ENCODE data around the gene KMT2C. TPM values are rescaled to one million over a fixed set of nuclear protein-coding genes. Genes with fewer than 3 reads are reported as not detected.
"Not testable (repeated sequence)": the region's sequence is repeated elsewhere in the genome, so short reads cannot be mapped to it uniquely, and the experiment has no call there.

The KMT2C gene
- total RNA-seq, 1 experiment from 2014 or later, result 6.2 TPM

DNA sequence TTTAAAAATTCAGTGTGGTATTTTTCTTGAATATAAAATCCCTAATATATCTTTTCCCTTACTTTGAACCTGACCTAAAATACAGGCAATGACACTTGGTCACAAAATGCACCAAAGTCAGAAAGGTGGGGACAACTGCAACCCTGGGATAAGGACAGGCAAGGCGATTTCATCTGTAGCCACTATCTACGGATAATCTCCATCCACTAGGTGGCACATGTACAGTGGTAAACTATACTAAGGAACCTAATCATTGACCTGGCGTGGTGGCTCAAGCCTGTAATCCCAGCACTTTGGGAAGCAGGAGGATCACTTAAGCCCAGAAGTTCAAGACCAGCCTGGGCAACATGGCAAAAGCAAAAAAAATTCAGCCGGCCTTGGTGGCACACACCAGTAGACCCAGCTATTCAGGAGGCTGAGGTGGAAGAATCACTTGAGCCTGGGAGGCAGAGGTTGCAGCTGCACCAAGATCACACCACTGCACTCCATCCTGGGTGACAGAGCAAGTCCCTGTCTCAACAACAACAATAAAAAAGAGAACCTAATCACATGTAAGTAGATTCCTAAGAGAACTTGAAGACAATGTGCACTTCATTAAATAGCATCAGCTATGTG is 98.9 kb downstream of the KMT2C start:
- in situ Hi-C loops (cut with HindIII; ENCODE audit: low sequenced_read_pairs), result no loop called here
- peak; percentile 61 for DNase-seq (ENCODE audit: low spot score)

- in situ Hi-C loops (cut with HindIII; ENCODE audit: low sequenced_read_pairs), result no loop called here
Measured at GRCh38 chr7:152335900-152336571, 99.8 kb downstream of the KMT2C start.

DNA sequence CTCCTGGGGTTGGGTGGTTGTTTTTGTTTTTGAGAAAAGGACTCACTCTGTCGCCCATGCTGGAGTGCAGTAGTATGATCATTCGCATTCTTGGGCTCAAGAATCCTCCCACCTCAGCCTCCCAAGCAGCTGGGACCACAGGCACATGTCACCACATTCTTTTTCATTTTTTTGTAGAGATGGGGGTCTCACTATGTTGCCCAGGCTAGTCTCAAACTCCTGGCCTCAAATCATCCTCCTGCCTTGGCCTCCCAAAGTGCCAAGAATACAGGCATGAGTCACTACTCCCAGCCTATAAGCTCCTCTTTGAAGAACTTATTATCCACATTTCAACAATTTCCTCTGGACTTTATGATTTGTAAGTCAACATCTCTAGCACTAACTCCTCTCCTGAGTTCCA is 102.7 kb downstream of the KMT2C start:
- no peak for DNase-seq (ENCODE audit: low spot score)
- in situ Hi-C loops (cut with HindIII; ENCODE audit: low sequenced_read_pairs), result no loop called here

More at GRCh38 chr7:152335900-152336571, 99.8 kb downstream of the KMT2C start:
- peak; percentile 45 for DNase-seq (ENCODE audit: low spot score)

GRCh38 chr7:152330827-152331226 is 105.0 kb downstream of the KMT2C start:
- in situ Hi-C loops (cut with HindIII; ENCODE audit: low sequenced_read_pairs), result no loop called here
- DNase-seq (ENCODE audit: low spot score), result no peak

DNA sequence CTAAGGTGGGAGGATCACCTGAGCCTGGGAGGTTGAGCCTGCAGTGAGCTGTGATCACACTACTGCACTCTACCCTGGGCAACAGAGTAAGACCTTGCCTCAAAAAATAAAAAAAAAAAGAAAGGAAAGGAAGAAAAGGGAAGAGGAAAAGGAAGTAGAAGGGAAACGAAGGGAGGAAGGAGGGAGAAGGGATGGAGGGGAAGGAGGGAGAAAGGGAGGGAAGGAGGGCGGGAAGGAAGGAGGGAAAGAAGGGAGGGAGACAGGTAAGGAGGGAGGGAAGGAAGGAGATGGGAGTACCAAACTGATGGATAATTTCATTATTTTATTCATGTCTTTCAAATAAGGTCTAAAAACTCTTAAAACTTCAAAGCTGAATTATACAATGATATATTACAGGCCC is 106.3 kb downstream of the KMT2C start:
- in situ Hi-C loops (cut with HindIII; ENCODE audit: low sequenced_read_pairs), result no loop called here
- no peak for DNase-seq (ENCODE audit: low spot score)

GRCh38 chr7:152328234-152328633 is 107.6 kb downstream of the KMT2C start:
- in situ Hi-C loops (cut with HindIII; ENCODE audit: low sequenced_read_pairs), result no loop called here
- no peak for DNase-seq (ENCODE audit: low spot score)

- in situ Hi-C loops (cut with HindIII; ENCODE audit: low sequenced_read_pairs), result no loop called here
- no peak for DNase-seq (ENCODE audit: low spot score)
Measured at GRCh38 chr7:152315845-152316244, 120.0 kb downstream of the KMT2C start.

DNA sequence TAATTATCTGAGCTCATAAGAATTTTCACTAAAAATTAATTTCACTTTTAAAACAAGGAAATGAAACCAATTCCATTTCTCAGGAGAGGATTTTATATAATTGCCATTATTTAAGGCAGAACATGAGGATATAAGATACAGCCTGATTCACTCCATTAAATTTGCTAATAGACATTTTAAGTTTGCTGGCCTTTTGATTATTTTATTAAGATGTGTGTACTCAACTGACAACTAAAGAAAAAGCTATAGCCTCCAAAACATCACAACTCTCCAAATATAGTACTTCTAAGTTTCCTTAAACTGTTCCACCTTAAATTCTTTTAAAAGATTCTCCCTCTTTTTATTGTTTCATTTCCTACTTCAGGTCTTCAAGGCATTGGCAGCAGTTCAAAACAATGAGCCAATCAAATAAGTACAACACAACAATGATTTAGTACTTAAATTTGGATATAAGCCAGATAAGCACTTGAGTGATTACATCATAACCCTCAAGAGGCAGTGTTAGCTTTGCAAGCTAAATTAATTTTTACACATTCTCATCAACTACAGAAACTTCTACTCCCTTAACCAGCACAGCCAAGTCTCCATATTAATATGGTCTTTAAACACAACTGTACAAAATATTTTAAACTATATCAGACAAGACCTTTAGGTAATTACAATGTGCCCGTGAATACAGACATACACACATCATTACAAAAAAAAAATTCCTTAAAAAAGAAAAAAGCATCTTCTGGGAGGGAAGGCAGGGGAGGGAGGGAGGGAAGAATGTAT is 121.8 kb downstream of the KMT2C start:
- in situ Hi-C loops (cut with HindIII; ENCODE audit: low sequenced_read_pairs), result no loop called here
- DNase-seq (ENCODE audit: low spot score), result no peak

DNA sequence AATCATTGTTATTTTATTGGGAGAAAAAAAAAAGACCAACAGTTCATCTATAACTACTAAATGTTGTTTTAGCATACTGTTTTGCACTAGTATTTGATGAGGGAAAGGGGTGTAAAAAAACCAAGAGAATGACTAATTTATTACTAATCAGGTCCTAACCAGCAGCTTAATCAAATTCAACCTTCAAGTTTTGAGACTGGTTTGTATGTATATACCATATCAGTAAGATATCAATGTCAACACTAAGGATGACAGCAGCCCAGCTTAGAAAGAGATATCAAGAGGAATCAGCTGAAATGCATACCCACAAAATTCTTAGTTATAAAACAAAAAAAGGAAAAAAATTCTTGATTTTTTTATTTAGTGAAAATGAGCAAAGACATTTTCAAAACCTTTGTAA is 122.6 kb downstream of the KMT2C start:
- DNase-seq (ENCODE audit: low spot score), result no peak
- in situ Hi-C loops (cut with HindIII; ENCODE audit: low sequenced_read_pairs), result no loop called here

- DNase-seq (ENCODE audit: low spot score), result no peak
- in situ Hi-C loops (cut with HindIII; ENCODE audit: low sequenced_read_pairs), result no loop called here
Measured at GRCh38 chr7:152312316-152312715, 123.5 kb downstream of the KMT2C start.

DNA sequence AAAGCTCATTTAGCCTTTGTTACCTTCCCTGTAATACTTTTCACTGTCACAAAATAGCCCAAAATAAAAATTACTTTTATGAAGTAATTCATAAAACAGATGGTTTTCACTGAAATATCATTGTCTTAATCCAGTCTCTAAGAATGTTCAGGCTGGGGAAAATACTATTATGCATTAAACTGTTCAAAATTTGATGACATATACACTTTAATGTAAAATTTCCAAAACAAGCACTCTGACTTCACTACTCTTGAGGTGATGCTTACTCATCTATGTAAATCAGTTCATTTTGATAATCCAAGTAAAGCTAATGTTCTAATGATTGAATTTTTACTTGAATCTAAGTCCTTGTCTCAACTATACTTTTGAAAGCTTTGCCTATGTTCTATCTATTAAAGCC is 127.9 kb downstream of the KMT2C start:
- in situ Hi-C loops (cut with HindIII; ENCODE audit: low sequenced_read_pairs), result no loop called here
- DNase-seq (ENCODE audit: low spot score), result no peak

DNA sequence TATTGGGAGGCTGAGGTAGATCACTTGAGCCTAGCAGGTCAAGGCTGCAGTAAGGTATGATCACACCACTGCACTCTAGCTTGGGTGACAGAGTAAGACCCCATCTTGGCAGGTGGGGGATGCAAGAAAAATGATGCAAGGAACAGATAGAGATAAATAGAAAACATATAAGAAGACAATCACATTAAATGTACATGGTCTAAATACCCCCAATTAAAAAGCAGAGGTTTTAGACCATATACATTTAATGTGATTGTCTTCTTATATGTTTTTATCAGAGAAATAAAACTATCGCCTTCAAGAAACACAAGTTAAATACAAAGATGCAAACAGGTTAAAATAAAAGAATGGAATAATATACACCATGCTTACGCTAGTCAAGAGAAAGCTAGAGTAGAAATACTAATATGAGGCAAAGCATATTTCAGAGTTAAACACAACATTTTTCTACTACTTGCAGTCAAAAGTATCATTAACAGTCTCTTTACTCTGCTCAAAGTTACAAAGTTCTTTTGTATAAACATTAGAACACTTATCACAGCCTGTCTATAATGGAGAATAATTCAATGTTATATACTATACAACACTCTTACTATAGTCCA is 136.2 kb downstream of the KMT2C start:
- not testable (repeated sequence) for DNase-seq (ENCODE audit: low spot score)

GRCh38 chr7:152292897-152293296 is 142.9 kb downstream of the KMT2C start:
- in situ Hi-C loops (cut with HindIII; ENCODE audit: low sequenced_read_pairs), result no loop called here
- DNase-seq (ENCODE audit: low spot score), result no peak

More for the DNA sequence above, 136.2 kb downstream of the KMT2C start:
- in situ Hi-C loops (cut with HindIII; ENCODE audit: low sequenced_read_pairs), result not testable (repeated sequence)

- DNase-seq (ENCODE audit: low spot score), result not testable (repeated sequence)
Measured at GRCh38 chr7:152286972-152287371, 148.8 kb downstream of the KMT2C start.

GRCh38 chr7:152286219-152286618 is 149.6 kb downstream of the KMT2C start:
- DNase-seq (ENCODE audit: low spot score); in situ Hi-C loops (cut with HindIII; ENCODE audit: low sequenced_read_pairs): not testable (repeated sequence)

More at GRCh38 chr7:152286972-152287371, 148.8 kb downstream of the KMT2C start:
- in situ Hi-C loops (cut with HindIII; ENCODE audit: low sequenced_read_pairs), result not testable (repeated sequence)

GRCh38 chr7:152284998-152285397 is 150.8 kb downstream of the KMT2C start:
- in situ Hi-C loops (cut with HindIII; ENCODE audit: low sequenced_read_pairs); DNase-seq (ENCODE audit: low spot score): not testable (repeated sequence)

DNA sequence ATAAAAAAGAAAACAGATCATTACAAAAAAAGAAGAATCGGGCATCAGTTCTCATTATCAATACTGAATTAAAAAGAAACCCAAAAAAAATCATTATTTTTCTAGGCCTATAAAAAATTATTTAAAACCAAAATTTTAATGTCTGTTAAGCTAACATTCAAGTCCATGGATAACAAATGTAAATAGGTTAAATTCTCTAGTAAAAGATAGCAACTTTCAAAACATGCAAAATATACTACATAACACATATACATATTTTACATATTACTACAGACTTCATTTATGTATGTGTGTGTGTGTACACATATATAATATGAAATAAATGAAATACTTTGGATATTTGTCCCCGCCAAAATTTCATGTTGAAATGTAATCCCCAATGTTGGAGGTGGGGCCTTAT is 158.1 kb downstream of the KMT2C start:
- in situ Hi-C loops (cut with HindIII; ENCODE audit: low sequenced_read_pairs); DNase-seq (ENCODE audit: low spot score): not testable (repeated sequence)

GRCh38 chr7:152270427-152270826 is 165.4 kb downstream of the KMT2C start:
- in situ Hi-C loops (cut with HindIII; ENCODE audit: low sequenced_read_pairs); DNase-seq (ENCODE audit: low spot score): not testable (repeated sequence)

DNA sequence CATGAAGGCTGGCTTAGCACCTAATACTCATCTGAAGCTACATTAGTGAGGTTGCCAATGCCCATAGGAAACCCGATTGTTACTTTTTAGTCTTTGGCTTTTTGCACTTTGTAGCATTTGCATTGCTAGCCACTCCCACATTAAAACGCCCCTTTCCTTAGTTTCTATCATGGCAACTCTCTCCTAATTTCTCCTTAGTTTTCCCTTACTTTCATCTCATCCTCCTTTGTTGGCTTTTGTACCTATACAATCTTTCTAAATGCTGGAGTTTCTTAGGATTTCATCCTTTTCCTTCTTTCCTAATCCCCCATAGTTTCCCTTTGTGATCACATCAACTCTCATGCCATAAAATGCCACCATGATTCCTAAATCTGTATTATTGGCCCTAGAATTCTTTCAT is 168.9 kb downstream of the KMT2C start:
- in situ Hi-C loops (cut with HindIII; ENCODE audit: low sequenced_read_pairs); DNase-seq (ENCODE audit: low spot score): not testable (repeated sequence)

DNA sequence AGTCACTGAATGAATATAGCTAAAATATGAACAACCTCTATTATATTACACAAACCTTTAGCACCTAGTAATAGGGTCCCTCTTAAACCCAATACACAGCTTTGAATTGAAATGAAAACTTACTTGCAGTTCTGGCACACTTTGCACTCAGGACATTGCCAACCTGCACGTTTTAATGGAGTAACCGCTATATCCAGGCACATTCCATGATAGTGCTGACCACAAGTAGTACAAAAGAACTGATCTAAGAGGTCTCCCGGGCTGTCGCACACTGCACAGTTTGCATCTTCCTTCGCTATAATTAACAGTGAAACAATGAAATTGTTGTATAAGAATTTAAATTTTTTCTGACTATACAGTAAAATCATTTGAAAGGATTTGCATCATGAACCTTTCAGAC is 170.9 kb downstream of the KMT2C start:
- in situ Hi-C loops (cut with HindIII; ENCODE audit: low sequenced_read_pairs); DNase-seq (ENCODE audit: low spot score): not testable (repeated sequence)
